ENCODE measurements around the gene MANF.

DNA sequence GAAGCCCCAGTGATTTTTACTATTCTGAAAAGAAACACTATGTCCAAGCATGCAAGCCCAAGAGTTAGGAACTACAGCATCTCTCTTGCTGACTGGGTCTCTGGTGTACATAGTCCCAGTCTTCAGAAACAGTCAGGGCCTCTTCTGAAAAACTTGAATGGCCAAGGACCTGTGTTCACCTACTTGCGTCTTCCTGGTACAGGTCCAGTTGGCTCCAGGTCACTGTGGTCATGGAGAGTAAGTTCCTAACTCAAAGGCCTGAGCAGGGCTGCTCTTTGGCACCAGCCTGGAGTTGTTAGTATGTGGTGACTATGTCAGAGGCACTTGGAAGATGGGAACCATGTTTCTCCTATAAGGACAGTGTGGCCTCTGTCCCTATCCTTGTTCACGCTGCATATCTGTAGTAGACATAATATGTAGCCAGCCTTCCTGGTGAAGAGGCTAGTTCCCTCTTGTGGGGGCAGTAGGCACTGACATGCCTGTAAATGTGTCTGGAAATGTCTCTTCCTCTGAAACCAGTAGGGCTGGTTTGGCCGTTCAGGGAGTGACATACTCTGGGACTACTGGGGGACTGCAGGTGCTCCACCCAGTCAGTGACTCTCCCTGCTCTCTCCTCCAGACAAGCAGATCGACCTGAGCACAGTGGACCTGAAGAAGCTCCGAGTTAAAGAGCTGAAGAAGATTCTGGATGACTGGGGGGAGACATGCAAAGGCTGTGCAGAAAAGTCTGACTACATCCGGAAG, 3.4 kb downstream of the MANF start:
- no peak for TF ChIP-seq EZH2 (optimal IDR thresholded peaks at IDR 0.05; ENCODE audit: low read depth, low read length)
- TF ChIP-seq, protein P1, sequence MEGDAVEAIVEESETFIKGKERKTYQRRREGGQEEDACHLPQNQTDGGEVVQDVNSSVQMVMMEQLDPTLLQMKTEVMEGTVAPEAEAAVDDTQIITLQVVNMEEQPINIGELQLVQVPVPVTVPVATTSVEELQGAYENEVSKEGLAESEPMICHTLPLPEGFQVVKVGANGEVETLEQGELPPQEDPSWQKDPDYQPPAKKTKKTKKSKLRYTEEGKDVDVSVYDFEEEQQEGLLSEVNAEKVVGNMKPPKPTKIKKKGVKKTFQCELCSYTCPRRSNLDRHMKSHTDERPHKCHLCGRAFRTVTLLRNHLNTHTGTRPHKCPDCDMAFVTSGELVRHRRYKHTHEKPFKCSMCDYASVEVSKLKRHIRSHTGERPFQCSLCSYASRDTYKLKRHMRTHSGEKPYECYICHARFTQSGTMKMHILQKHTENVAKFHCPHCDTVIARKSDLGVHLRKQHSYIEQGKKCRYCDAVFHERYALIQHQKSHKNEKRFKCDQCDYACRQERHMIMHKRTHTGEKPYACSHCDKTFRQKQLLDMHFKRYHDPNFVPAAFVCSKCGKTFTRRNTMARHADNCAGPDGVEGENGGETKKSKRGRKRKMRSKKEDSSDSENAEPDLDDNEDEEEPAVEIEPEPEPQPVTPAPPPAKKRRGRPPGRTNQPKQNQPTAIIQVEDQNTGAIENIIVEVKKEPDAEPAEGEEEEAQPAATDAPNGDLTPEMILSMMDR (IDR thresholded peaks at IDR 0.05; ENCODE audit: low read length) = peak; percentile 33
